ENCODE results near the gene CD200. TPM values are rescaled to one million over a fixed set of nuclear protein-coding genes. Genes with fewer than 3 reads are reported as not detected.

The CD200 gene
- total RNA-seq, 6 experiments from 2014 or later, result 0.25 to 0.40 TPM; not detected in 4

DNA sequence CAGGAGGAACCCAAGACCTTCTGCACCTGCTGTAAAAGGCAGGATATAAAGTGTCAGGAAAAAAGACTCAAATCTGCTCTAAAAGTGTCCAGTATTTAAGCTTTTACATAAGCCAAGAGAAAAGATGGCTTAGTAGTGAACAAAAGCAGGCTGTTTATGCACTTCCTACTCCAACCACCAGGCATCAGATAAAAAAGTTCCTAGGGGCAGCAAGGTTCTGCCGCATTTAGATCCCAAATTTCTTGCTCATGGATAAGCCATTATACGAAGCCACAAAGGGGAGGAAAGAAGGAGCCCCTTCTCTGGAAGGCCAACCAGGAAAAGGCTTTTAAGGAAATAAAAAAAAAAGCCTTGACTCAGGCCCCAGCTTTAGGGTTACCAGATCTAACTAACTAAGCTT lies 28.3 kb upstream of the CD200 start:
- Histone ChIP-seq H3K4me3 (no peak overlapping the region), H3K27ac (no peak overlapping the region), H3K9me3 (no peaks in the 10 kb centered on the region), H3K27me3 (no peaks in the 10 kb centered on the region), H3K36me3 (no peaks in the 10 kb centered on the region), H3K4me1 (no peaks in the 10 kb centered on the region)
- DNase-seq (no peak), ATAC-seq (no peak)
- TF ChIP-seq, protein P1, sequence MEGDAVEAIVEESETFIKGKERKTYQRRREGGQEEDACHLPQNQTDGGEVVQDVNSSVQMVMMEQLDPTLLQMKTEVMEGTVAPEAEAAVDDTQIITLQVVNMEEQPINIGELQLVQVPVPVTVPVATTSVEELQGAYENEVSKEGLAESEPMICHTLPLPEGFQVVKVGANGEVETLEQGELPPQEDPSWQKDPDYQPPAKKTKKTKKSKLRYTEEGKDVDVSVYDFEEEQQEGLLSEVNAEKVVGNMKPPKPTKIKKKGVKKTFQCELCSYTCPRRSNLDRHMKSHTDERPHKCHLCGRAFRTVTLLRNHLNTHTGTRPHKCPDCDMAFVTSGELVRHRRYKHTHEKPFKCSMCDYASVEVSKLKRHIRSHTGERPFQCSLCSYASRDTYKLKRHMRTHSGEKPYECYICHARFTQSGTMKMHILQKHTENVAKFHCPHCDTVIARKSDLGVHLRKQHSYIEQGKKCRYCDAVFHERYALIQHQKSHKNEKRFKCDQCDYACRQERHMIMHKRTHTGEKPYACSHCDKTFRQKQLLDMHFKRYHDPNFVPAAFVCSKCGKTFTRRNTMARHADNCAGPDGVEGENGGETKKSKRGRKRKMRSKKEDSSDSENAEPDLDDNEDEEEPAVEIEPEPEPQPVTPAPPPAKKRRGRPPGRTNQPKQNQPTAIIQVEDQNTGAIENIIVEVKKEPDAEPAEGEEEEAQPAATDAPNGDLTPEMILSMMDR (IDR thresholded peaks at IDR 0.05), result no peak
- no peak for TF ChIP-seq POLR2A (IDR thresholded peaks at IDR 0.05)
- WGBS (ENCODE audit: insufficient coverage, low coverage, low lambda C conversion rate, missing lambda C conversion rate), result 46% methylated on average over 2 of the region's 2 CpGs
- intact Hi-C loops (cut with DNase I), result no loop called here

DNA sequence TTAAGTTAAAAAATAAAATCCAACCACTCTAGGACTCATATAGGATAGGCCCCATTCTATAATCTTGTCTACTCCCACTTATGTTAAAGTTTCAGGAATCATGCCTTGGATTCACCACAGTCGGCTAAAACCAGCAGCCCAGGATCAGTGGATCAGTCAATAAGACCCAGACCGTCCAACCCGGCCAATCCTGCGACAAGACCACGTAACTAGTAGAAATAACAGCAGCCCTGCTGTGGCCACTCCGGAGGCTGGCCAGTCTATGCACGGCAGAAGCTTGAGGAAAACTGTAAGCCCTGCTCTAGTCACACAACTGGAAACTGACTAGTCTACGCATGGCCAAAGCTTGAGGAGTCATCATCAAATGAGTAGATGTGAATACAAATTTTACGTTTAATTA lies 26.1 kb upstream of the CD200 start:
- no peaks in the 10 kb centered on the region for H3K4me1 ChIP-seq
- H3K27ac ChIP-seq, result no peak overlapping the region
- H3K4me3 ChIP-seq, result no peak overlapping the region
- H3K36me3 ChIP-seq, result no peaks in the 10 kb centered on the region
- intact Hi-C loops (cut with DNase I), result no loop called here
- 77% methylated on average over 9 of the region's 9 CpGs for WGBS (ENCODE audit: insufficient coverage, low coverage, low lambda C conversion rate, missing lambda C conversion rate)
- no peak for TF ChIP-seq POLR2A (IDR thresholded peaks at IDR 0.05)
- TF ChIP-seq, protein P1 (IDR thresholded peaks at IDR 0.05), result no peak
- ATAC-seq (no peak), DNase-seq (no peak)
- no peaks in the 10 kb centered on the region for H3K27me3 ChIP-seq
- H3K9me3 ChIP-seq, result no peaks in the 10 kb centered on the region

GRCh38 chr3:112307557-112307956 lies 25.4 kb upstream of the CD200 start:
- Histone ChIP-seq H3K27ac (no peak overlapping the region), H3K4me3 (no peak overlapping the region), H3K27me3 (no peaks in the 10 kb centered on the region), H3K9me3 (no peaks in the 10 kb centered on the region), H3K4me1 (no peaks in the 10 kb centered on the region), H3K36me3 (no peaks in the 10 kb centered on the region)
- WGBS (ENCODE audit: insufficient coverage, low coverage, low lambda C conversion rate, missing lambda C conversion rate), result 37% methylated on average over 4 of the region's 4 CpGs
- intact Hi-C loops (cut with DNase I), result no loop called here
- TF ChIP-seq, protein P1 (IDR thresholded peaks at IDR 0.05), result no peak
- no peak for TF ChIP-seq POLR2A (IDR thresholded peaks at IDR 0.05)
- DNase-seq, result no peak
- no peak for ATAC-seq

DNA sequence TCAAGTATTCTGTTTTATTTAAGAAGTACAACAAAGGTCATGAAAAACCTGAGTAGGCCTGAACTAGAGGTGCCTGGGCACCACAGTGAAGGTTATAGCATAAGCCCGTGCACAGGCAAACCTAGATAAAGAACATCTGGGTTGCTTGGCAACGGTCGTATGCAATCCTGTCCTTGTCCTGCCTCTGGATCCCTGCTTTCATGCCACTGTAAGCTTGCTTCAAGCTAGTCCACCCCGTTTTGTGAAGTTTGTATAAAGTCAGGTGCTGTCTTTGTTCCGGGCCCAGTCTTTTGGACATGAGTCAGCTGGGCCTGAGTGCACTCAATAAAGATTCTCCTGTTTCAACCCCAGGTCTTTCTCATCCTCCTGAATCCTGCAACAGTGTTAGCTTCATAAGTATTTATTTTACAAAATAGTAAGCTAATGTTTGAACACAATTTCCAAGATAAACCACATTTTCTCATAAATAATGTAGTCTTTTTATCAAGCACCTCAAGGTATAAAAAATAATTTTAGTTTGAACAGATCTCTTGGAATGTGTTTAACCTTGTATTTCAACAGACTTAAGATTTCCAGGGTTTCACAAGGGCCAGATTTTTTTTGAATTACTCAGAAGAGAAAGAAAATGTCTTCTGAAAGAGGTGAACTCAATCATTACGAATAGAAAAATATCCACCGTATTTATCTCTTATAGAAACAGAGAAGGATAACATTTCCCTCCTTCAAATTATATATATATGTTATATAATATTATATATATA lies 24.6 kb upstream of the CD200 start:
- TF ChIP-seq, protein P1 (IDR thresholded peaks at IDR 0.05), result no peak
- TF ChIP-seq POLR2A (IDR thresholded peaks at IDR 0.05), result no peak
- ATAC-seq (no peak), DNase-seq (no peak)
- Histone ChIP-seq H3K9me3 (no peaks in the 10 kb centered on the region), H3K27me3 (no peaks in the 10 kb centered on the region), H3K36me3 (no peaks in the 10 kb centered on the region), H3K4me3 (no peak overlapping the region), H3K4me1 (no peaks in the 10 kb centered on the region), H3K27ac (no peak overlapping the region)
- 55% methylated on average over 7 of the region's 7 CpGs for WGBS (ENCODE audit: insufficient coverage, low coverage, low lambda C conversion rate, missing lambda C conversion rate)
- intact Hi-C loops (cut with DNase I), result no loop called here

Data from right lobe of liver (tissue), 6 donors.